GM18511 (cell line): ENCODE data around the gene ARID1B.

Experiments used
- ATAC-seq: cut with Tn5 transposase; IDR thresholded peaks from one replicate; pipeline ENCODE4 v1.9.1; 2021; ENCODE audit warnings: mild to moderate bottlenecking, moderate library complexity; ENCODE audit not compliant: unreplicated experiment

ARID1B gene

GRCh38 chr6:156822747-156823206 lies 45.6 kb downstream of the ARID1B start:
- no peak for ATAC-seq

GRCh38 chr6:156824142-156824541 lies 47.0 kb downstream of the ARID1B start:
- no peak for ATAC-seq

- ATAC-seq: no peak
Observed at GRCh38 chr6:156825475-156825874, 48.3 kb downstream of the ARID1B start.

- no peak for ATAC-seq
Observed at GRCh38 chr6:156826290-156826955, 49.2 kb downstream of the ARID1B start.

- ATAC-seq: no peak
Observed at GRCh38 chr6:156827382-156827781, 50.2 kb downstream of the ARID1B start.

GRCh38 chr6:156828280-156828703 lies 51.1 kb downstream of the ARID1B start:
- peak; percentile 49 for ATAC-seq

- ATAC-seq: no peak
Observed at GRCh38 chr6:156830126-156830525, 52.9 kb downstream of the ARID1B start.

- no peak for ATAC-seq
Observed at GRCh38 chr6:156832231-156832647, 55.1 kb downstream of the ARID1B start.

GRCh38 chr6:156832669-156833068 lies 55.5 kb downstream of the ARID1B start:
- no peak for ATAC-seq

- ATAC-seq: no peak
Observed at GRCh38 chr6:156833755-156834154, 56.6 kb downstream of the ARID1B start.

GRCh38 chr6:156839129-156839528 lies 62.0 kb downstream of the ARID1B start:
- ATAC-seq: no peak

- ATAC-seq: no peak
Observed at GRCh38 chr6:156839591-156840001, 62.4 kb downstream of the ARID1B start.

GRCh38 chr6:156840136-156840535 lies 63.0 kb downstream of the ARID1B start:
- ATAC-seq: no peak

GRCh38 chr6:156840606-156841005 lies 63.4 kb downstream of the ARID1B start:
- no peak for ATAC-seq

- no peak for ATAC-seq
Observed at GRCh38 chr6:156841508-156841907, 64.3 kb downstream of the ARID1B start.

- ATAC-seq: no peak
Observed at GRCh38 chr6:156842598-156843250, 65.5 kb downstream of the ARID1B start.

- ATAC-seq: no peak
Observed at GRCh38 chr6:156844089-156844488, 66.9 kb downstream of the ARID1B start.

GRCh38 chr6:156845454-156846155 lies 68.4 kb downstream of the ARID1B start:
- no peak for ATAC-seq

GRCh38 chr6:156846845-156847599 lies 69.8 kb downstream of the ARID1B start:
- ATAC-seq: no peak

GRCh38 chr6:156848123-156848522 lies 70.9 kb downstream of the ARID1B start:
- ATAC-seq: no peak

GRCh38 chr6:156848533-156848932 lies 71.4 kb downstream of the ARID1B start:
- ATAC-seq: no peak
